T-helper 1 cell (primary cell): ENCODE measurements around the gene DPP4.

Experiments
- DNase-seq, 5 donors: peaks; one replicate each; pipeline ENCODE4 v3.0.0-alpha.2; 2012 to 2020

The DPP4 gene

GRCh38 chr2:162085090-162085891, 11.3 kb upstream of the DPP4 start:
- no peak for DNase-seq

- DNase-seq: no peak
Measured at GRCh38 chr2:162084536-162084935, 10.5 kb upstream of the DPP4 start.

GRCh38 chr2:162082681-162083080, 8.7 kb upstream of the DPP4 start:
- no peak for DNase-seq

GRCh38 chr2:162082036-162082435, 8.0 kb upstream of the DPP4 start:
- no peak for DNase-seq

- no peak for DNase-seq
Measured at GRCh38 chr2:162079514-162079913, 5.5 kb upstream of the DPP4 start.

- DNase-seq: no peak
Measured at GRCh38 chr2:162075689-162076132, 1.7 kb upstream of the DPP4 start.

- no peak for DNase-seq
Measured at GRCh38 chr2:162074928-162075688, 1.1 kb upstream of the DPP4 start.

GRCh38 chr2:162074632-162074895, 549 bp upstream of the DPP4 start:
- DNase-seq: no peak

GRCh38 chr2:162072976-162073887, 783 bp downstream of the DPP4 start:
- DNase-seq: peak in 4 of 5 donors; percentile 10 to 39 (median 20)

GRCh38 chr2:162072181-162072702, 1.8 kb downstream of the DPP4 start:
- DNase-seq: peak in 1 of 5 donors; percentile 65

GRCh38 chr2:162071001-162071400, 3.0 kb downstream of the DPP4 start:
- no peak for DNase-seq

GRCh38 chr2:162070228-162070936, 3.6 kb downstream of the DPP4 start:
- no peak for DNase-seq

- no peak for DNase-seq
Measured at GRCh38 chr2:162069267-162069903, 4.6 kb downstream of the DPP4 start.

- no peak for DNase-seq
Measured at GRCh38 chr2:162067596-162067995, 6.4 kb downstream of the DPP4 start.

GRCh38 chr2:162065767-162066166, 8.2 kb downstream of the DPP4 start:
- no peak for DNase-seq

- DNase-seq: no peak
Measured at GRCh38 chr2:162063899-162064298, 10.1 kb downstream of the DPP4 start.

- no peak for DNase-seq
Measured at GRCh38 chr2:162063281-162063680, 10.7 kb downstream of the DPP4 start.

GRCh38 chr2:162062559-162062958, 11.5 kb downstream of the DPP4 start:
- DNase-seq: peak in 1 of 5 donors; percentile 34

GRCh38 chr2:162061021-162061420, 13.0 kb downstream of the DPP4 start:
- DNase-seq: no peak

GRCh38 chr2:162060532-162060931, 13.5 kb downstream of the DPP4 start:
- DNase-seq: no peak

GRCh38 chr2:162058973-162059668, 14.9 kb downstream of the DPP4 start:
- DNase-seq: peak in 1 of 5 donors; percentile 88
